Right lobe of liver (tissue), 6 donors: ENCODE data around the gene TMEM238. TPM values are rescaled to one million over a fixed set of nuclear protein-coding genes. Genes with fewer than 3 reads are reported as not detected.
"Not testable (repeated sequence)": the region's sequence is repeated elsewhere in the genome, so short reads cannot be mapped to it uniquely, and the experiment has no call there.

ENCODE experiments used
- ATAC-seq, 4 donors: fragments of 200-7000 bp; cut with Tn5 transposase; one replicate each; pipeline ENCODE4 v1.9.1; 2020; ENCODE audit warnings: mild to moderate bottlenecking in 4 of 4, moderate library complexity in 4 of 4
- DNase-seq, 3 donors: peaks; one replicate each; pipeline ENCODE4 v3.0.0-alpha.2; 2020
- H3K27ac ChIP-seq, 3 donors: fragments of 200-600 bp; one replicate each; pipeline ENCODE4 v1.8.0; 2022
- H3K27me3 ChIP-seq, 2 donors: fragments of 200-600 bp; one replicate each; pipeline ENCODE4 v1.8.0; 2022
- H3K36me3 ChIP-seq, 4 donors: fragments of 200-600 bp; sonication (generic) in 1 of 4; one replicate each; pipeline versions ENCODE4 v1.5.1 to v1.8.0; 2017 to 2022; ENCODE audit warnings: control low read depth in 1 of 4
- H3K4me1 ChIP-seq, 4 donors: fragments of 200-600 bp; sonication (generic) in 1 of 4; one replicate each; pipeline versions ENCODE4 v1.5.1 to v1.8.0; 2017 to 2022; ENCODE audit warnings: control low read depth in 1 of 4
- H3K4me3 ChIP-seq, 3 donors: fragments of 200-600 bp; one replicate each; pipeline ENCODE4 v1.8.0; 2022
- H3K9me3 ChIP-seq, 4 donors: fragments of 200-600 bp; sonication (generic) in 1 of 4; one replicate each; pipeline versions ENCODE4 v1.5.1 to v1.8.0; 2017 to 2022; ENCODE audit warnings: control low read depth in 1 of 4
- POLR2A ChIP-seq: fragments of 450-650 bp; IDR thresholded peaks from one replicate; pipeline ENCODE4 v1.6.1; 2017; ENCODE audit warnings: antibody characterized with exemption, mild to moderate bottlenecking
- WGBS: methylation state at CpG from one replicate; pipeline ENCODE4 v1.1.6; 2018; ENCODE audit warnings: low coverage, low lambda C conversion rate; ENCODE audit not compliant: insufficient coverage; ENCODE audit errors: missing lambda C conversion rate; 5-methylcytosine and 5-hydroxymethylcytosine counted together
- intact Hi-C, 2 donors: fragments of 100-400 bp; cut with DNase I; formaldehyde crosslinking; loops; one replicate each; pipeline versions ENCODE4 v1.11.2 to v1.14.1; 2022
- total RNA-seq, 6 experiments: library from RNA; depleted of rRNA in 2 of 6; stranded (reverse); fragments of >200 nt in 2 of 6; fragmentation: NEBNext Ultra II Directional in 3 of 6; extraction: Animal tissue kit (Norgen Biotek cat#: 25700) in 3 of 6; gene quantifications; one replicate each; pipeline versions ENCODE4 v1.1.0 to v1.2.4, GENCODE V29; 2016 to 2023
- TF ChIP-seq, protein P1 (sequence below), 4 donors: fragments of 200-600 bp in 3 of 4; fragments of 450-650 bp in 1 of 4; IDR thresholded peaks; one replicate each; pipeline versions ENCODE4 v1.5.1 to v1.8.0; 2016 to 2022; ENCODE audit warnings: antibody characterized with exemption in 4 of 4, mild to moderate bottlenecking in 2 of 4
- donor health status: DM: no; HTN: yes; CAD: no.
- donor health status: DM: no; HTN: no; CAD: no.
- donor health status: DM: no; HTN: no; CAD: no.
- donor health status: DM: no; HTN: yes; CAD: no.
- donor health status: DM: no; HTN: yes; CAD: no.

Gene TMEM238
- total RNA-seq, 6 experiments from 2014 or later: 10.8 to 19.7 (median 14.8) TPM

DNA sequence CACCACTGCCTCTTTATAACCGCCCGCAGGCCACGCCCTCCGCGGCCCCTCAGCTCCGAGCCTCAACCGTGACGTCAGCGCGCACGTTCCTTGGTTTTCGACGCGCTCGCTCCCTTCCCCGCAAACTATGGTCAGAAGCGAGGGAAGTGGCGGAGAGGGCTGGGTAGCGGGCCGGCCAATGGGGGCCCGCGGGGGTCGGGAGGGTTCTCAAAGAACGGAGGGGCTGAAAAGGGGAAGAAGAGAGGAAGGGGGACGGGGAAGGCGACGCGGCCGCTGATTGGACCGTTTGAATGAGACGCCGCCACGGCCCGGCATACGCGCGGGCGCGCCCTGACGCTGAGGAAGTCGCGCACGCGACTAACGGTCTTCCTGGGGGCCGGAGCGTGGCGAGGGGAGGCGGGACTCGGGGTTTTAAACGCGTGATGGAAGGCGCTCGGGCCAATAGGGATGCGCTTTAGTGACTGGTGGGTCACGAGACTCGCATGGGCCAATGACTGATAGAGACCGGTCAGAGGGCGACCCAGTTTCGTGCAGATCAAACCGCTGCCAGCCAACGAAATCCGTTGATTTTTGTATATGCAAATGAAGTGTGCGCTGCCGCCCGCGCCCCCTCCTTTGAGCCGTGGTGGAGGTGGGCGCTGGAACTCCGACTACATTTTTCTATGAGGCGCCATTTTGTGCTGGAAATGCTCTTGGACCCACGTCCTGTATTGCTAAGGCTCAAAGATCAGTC lies 23.9 kb upstream of the TMEM238 start:
- ATAC-seq: peak; percentile 97
- intact Hi-C loops: loop anchor here in 1 of 2 donors (10.0 kb wide), 1 partner anchor 103 kb away; no protein-coding TSS in a partner anchor
- WGBS: under 1% methylated on average over 41 of the region's 72 CpGs

DNA sequence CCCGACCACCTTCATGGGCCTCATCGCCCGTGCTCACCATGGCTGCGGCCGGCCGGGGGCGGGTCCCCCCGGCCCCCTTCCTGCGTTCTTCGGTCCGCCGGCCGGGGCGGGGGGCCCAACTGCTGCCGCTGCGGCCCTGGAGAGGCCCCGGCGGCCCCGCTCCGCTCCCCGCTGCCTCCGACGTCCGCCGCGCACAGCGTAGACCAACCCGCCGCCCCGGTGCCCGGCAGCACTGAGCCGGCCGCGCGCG lies 23.4 kb upstream of the TMEM238 start, which contains the start of gene UBE2S:
UBE2S (minus strand) TSS at position 239 of the 250 bp plus-strand sequence; CDS start at position 40, 199 bp downstream.
- ATAC-seq, DNase-seq, H3K4me1 ChIP-seq, H3K9me3 ChIP-seq, H3K27me3 ChIP-seq: not testable (repeated sequence)
- peak within 1 kb of the TSS; percentile 71 to 88 (median 83) for H3K4me3 ChIP-seq
- 0% methylated on average over 3 of the region's 36 CpGs for WGBS
- H3K36me3 ChIP-seq: peaks cover 0 to 12% (median 1%) of the 10 kb centered on the region in 4 donors
- intact Hi-C loops: loop anchor here in 1 of 2 donors (10.0 kb wide), 1 partner anchor 103 kb away; no protein-coding TSS in a partner anchor
- peak; percentile 99 for TF ChIP-seq POLR2A
- peak within 1 kb of the TSS; percentile 90 to 95 (median 92) for H3K27ac ChIP-seq

More for the DNA sequence above, 23.9 kb upstream of the TMEM238 start:
- TF ChIP-seq, protein P1, sequence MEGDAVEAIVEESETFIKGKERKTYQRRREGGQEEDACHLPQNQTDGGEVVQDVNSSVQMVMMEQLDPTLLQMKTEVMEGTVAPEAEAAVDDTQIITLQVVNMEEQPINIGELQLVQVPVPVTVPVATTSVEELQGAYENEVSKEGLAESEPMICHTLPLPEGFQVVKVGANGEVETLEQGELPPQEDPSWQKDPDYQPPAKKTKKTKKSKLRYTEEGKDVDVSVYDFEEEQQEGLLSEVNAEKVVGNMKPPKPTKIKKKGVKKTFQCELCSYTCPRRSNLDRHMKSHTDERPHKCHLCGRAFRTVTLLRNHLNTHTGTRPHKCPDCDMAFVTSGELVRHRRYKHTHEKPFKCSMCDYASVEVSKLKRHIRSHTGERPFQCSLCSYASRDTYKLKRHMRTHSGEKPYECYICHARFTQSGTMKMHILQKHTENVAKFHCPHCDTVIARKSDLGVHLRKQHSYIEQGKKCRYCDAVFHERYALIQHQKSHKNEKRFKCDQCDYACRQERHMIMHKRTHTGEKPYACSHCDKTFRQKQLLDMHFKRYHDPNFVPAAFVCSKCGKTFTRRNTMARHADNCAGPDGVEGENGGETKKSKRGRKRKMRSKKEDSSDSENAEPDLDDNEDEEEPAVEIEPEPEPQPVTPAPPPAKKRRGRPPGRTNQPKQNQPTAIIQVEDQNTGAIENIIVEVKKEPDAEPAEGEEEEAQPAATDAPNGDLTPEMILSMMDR (IDR thresholded peaks at IDR 0.05): no peak
- no peak for TF ChIP-seq POLR2A
- H3K36me3 ChIP-seq: peaks cover 0 to 10% (median 1%) of the 10 kb centered on the region in 4 donors
- DNase-seq: peak; percentile 98 to 99 (median 99)
- peak overlapping the region; percentile 90 to 95 (median 92) for H3K27ac ChIP-seq
- H3K9me3 ChIP-seq: no peaks in the 10 kb centered on the region
- H3K4me3 ChIP-seq: peak overlapping the region; percentile 71 to 88 (median 83)
- no peaks in the 10 kb centered on the region for H3K27me3 ChIP-seq
- H3K4me1 ChIP-seq: peaks cover 0 to 2% (median 0%) of the 10 kb centered on the region in 4 donors

DNA sequence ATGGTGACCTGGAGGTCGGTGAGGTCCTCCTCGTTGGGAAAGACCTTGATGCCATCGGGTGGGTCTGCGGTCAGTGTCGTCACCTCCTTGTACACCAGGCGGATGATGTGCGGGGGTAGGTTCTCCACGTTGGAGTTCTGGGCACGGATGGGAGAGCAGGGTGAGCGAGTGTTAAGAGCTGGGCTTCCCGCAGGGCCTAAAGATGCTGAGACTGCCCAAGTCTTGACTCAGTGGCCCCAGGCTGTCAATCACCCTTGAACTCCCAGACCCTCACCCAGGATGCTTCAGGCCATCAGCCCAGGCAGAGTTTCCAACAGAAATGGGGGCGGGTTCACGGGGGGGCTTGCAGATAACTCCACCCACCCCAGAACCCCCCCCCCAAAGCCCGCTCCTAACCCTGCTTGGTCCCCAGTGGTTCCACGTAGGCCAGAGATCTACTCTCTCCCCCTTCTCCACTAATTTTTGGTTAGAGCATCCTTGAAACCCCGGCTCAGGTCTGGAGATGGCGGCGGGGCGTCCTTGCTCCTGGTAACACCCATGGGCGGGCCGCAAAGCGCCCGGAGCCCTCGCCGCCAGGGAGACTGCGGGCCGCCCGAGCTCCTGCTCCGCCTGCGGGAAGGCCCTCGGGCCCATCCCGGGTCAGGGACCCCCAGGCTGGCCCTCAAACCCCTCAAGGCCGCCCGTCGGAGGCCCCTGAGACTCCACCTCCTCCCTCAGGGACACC lies 22.9 kb upstream of the TMEM238 start:
- no peak for TF ChIP-seq POLR2A
- TF ChIP-seq, protein P1 (IDR thresholded peaks at IDR 0.05): no peak
- ATAC-seq: peak in 1 of 4 donors; percentile 1
- no peaks in the 10 kb centered on the region for H3K9me3 ChIP-seq
- peak in 2 of 3 donors; percentile 50 to 65 for DNase-seq
- peak overlapping the region; percentile 71 to 88 (median 83) for H3K4me3 ChIP-seq
- intact Hi-C loops: loop anchor here in 1 of 2 donors (10.0 kb wide), 1 partner anchor 102 kb away; no protein-coding TSS in a partner anchor
- peak overlapping the region; percentile 90 to 95 (median 92) for H3K27ac ChIP-seq
- WGBS: 25% methylated on average over 2 of the region's 35 CpGs
- peaks cover 0 to 14% (median 3%) of the 10 kb centered on the region in 4 donors for H3K36me3 ChIP-seq
- H3K27me3 ChIP-seq: no peaks in the 10 kb centered on the region
- peaks cover 0 to 2% (median 0%) of the 10 kb centered on the region in 4 donors for H3K4me1 ChIP-seq

DNA sequence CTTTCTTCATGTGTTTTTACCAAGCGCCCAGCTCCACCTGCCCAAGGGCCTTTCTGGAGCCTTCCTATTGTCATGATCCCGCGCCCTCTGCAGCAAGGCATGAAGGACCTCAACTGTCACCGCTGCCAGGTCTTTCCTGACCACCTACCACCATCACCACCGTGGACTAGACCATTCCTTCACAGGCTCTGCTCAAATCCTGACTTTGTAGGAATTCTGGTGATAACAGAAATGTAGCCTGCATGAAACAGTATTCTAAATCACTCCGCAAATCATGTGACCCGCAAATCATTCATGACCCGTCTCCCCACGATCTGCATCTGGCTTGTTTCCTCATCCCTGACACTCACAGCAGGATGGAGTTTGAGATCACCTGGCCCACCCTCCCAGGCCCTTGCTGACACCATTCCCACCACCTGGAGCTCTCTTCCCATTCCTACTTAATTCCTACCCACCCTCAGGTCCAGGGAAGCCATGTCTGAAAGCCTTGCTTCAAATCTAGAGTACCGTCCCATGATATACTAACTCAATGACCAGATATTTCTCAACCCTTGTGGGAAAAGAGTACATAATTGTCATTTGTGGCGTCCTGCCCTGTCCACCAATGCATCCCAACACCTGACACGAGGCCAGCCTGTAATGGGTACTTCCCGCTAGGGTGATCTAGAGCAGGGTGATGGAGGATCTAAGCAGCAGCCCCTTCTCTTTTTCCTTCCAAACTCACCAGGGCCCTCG lies 22.2 kb upstream of the TMEM238 start:
- Histone ChIP-seq H3K27me3 (no peaks in the 10 kb centered on the region), H3K4me3 (no peak overlapping the region), H3K36me3 (peaks cover 0 to 17% (median 3%) of the 10 kb centered on the region in 4 donors), H3K27ac (no peak overlapping the region), H3K4me1 (peaks cover 0 to 2% (median 0%) of the 10 kb centered on the region in 4 donors), H3K9me3 (no peaks in the 10 kb centered on the region)
- intact Hi-C loops: loop anchor here in 1 of 2 donors (10.0 kb wide), 1 partner anchor 101 kb away; no protein-coding TSS in a partner anchor
- DNase-seq: no peak
- no peak for ATAC-seq
- 76% methylated on average over 13 of the region's 14 CpGs for WGBS
- no peak for TF ChIP-seq POLR2A
- TF ChIP-seq, protein P1 (IDR thresholded peaks at IDR 0.05): no peak
